Uterus (tissue), 4 donors: Measurements from ENCODE around the gene SLC44A1. TPM values are rescaled to one million over a fixed set of nuclear protein-coding genes. Genes with fewer than 3 reads are reported as not detected.
A peak's percentile ranks its signal among the peaks of the same experiment; 100 is the strongest.

Experiments
- DNase-seq, 2 donors: peaks; one replicate each; pipeline ENCODE4 v3.0.0-alpha.2; 2019 to 2020
- H3K27ac ChIP-seq, 2 donors: fragments of 200-600 bp; sonication (generic); 1 replicate in 1 of 2; 2 replicates in 1 of 2; pipeline ENCODE4 v1.5.1; 2016 to 2018
- H3K27me3 ChIP-seq, 2 donors: fragments of 200-600 bp; sonication (generic); one replicate each; pipeline ENCODE4 v1.5.1; 2018 to 2019; ENCODE audit warnings: control low read depth in 1 of 2
- H3K36me3 ChIP-seq, 2 donors: fragments of 200-600 bp; sonication (generic); one replicate each; pipeline ENCODE4 v1.5.1; 2019; ENCODE audit warnings: control low read depth in 1 of 2
- H3K4me1 ChIP-seq, 2 donors: fragments of 200-600 bp; sonication (generic); one replicate each; pipeline ENCODE4 v1.5.1; 2018 to 2019; ENCODE audit warnings: control low read depth in 1 of 2
- H3K4me3 ChIP-seq, 2 donors: fragments of 200-600 bp; sonication (generic); 1 replicate in 1 of 2; 2 replicates in 1 of 2; pipeline ENCODE4 v1.5.1; 2018 to 2019; ENCODE audit warnings: mild to moderate bottlenecking in 1 of 2
- H3K9me3 ChIP-seq, 2 donors: fragments of 200-600 bp; sonication (generic); one replicate each; pipeline ENCODE4 v1.5.1; 2019; ENCODE audit warnings: control low read depth in 1 of 2
- CTCF ChIP-seq, 4 experiments: fragments of 200-600 bp in 2 of 4; fragments of 450-650 bp in 2 of 4; sonication (generic) in 2 of 4; IDR thresholded peaks; one replicate each; pipeline ENCODE4 v1.5.1; 2016 to 2019; ENCODE audit warnings: antibody characterized with exemption in 4 of 4, mild to moderate bottlenecking in 2 of 4, moderate library complexity in 1 of 4
- POLR2A ChIP-seq, 2 donors: fragments of 450-650 bp; IDR thresholded peaks; one replicate each; pipeline ENCODE4 v1.6.1; 2016; ENCODE audit warnings: antibody characterized with exemption in 2 of 2, mild to moderate bottlenecking in 1 of 2, moderate library complexity in 1 of 2
- intact Hi-C: fragments of 100-400 bp; cut with DNase I; formaldehyde crosslinking; loops from one replicate; pipeline ENCODE4 v1.15.1; 2023; ENCODE audit warnings: low total_unique reads
- total RNA-seq, 4 donors: library from RNA; depleted of rRNA in 3 of 4; stranded (reverse); fragments of >200 nt in 3 of 4; gene quantifications; one replicate each; pipeline versions ENCODE4 v1.1.0 to v1.2.4, GENCODE V29; 2014 to 2023
- donor health status: DM: yes; HTN: yes; CAD: no.

SLC44A1 gene
- total RNA-seq, 4 donors from 2014 or later, result 58.2 to 75.0 (median 63.0) TPM

GRCh38 chr9:105205787-105206495, 38.5 kb upstream of the SLC44A1 start:
- no peaks in the 10 kb centered on the region for H3K9me3 ChIP-seq
- H3K27me3 ChIP-seq, result no peaks in the 10 kb centered on the region
- intact Hi-C loops, result no loop called here
- H3K36me3 ChIP-seq, result no peaks in the 10 kb centered on the region
- TF ChIP-seq CTCF (IDR thresholded peaks at IDR 0.05) (no peak), POLR2A (IDR thresholded peaks at IDR 0.05) (no peak)
- H3K4me3 ChIP-seq, result no peak overlapping the region
- DNase-seq, result peak; percentile 86 to 89
- peak overlapping the region; percentile 74 to 85 for H3K27ac ChIP-seq
- peaks cover 5 to 12% of the 10 kb centered on the region in 2 donors for H3K4me1 ChIP-seq

DNA sequence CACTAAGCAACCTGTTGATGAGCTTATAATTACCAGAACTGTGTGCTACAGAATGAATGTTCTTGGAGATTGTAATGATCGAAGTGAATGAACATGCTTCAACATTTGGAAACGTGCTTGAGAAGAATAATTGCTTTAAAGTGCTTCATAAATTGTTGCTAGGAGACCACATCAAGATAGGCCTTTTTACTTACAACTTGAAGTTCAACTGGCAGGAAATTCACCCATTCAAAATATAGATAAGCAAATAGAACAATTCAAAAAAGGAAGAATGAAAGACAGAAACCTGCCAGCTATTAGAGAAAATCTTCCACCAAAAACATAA, 38.0 kb upstream of the SLC44A1 start:
- intact Hi-C loops, result no loop called here
- Histone ChIP-seq H3K27me3 (no peaks in the 10 kb centered on the region), H3K27ac (peak overlapping the region; percentile 74 to 85), H3K4me3 (no peak overlapping the region), H3K36me3 (no peaks in the 10 kb centered on the region), H3K4me1 (peaks cover 5 to 12% of the 10 kb centered on the region in 2 donors), H3K9me3 (no peaks in the 10 kb centered on the region)
- DNase-seq, result no peak
- no peak for TF ChIP-seq POLR2A (IDR thresholded peaks at IDR 0.05)
- no peak for TF ChIP-seq CTCF (IDR thresholded peaks at IDR 0.05)

GRCh38 chr9:105206821-105207699, 37.4 kb upstream of the SLC44A1 start:
- H3K4me1 ChIP-seq, result peaks cover 5 to 12% of the 10 kb centered on the region in 2 donors
- no peaks in the 10 kb centered on the region for H3K36me3 ChIP-seq
- no peaks in the 10 kb centered on the region for H3K27me3 ChIP-seq
- no peak for TF ChIP-seq POLR2A (IDR thresholded peaks at IDR 0.05)
- TF ChIP-seq CTCF (IDR thresholded peaks at IDR 0.05), result no peak
- DNase-seq, result peak; percentile 55 to 60
- peak overlapping the region; percentile 74 to 85 for H3K27ac ChIP-seq
- intact Hi-C loops, result no loop called here
- H3K4me3 ChIP-seq, result no peak overlapping the region
- H3K9me3 ChIP-seq, result no peaks in the 10 kb centered on the region

GRCh38 chr9:105216440-105217178, 27.8 kb upstream of the SLC44A1 start:
- no peak for DNase-seq
- Histone ChIP-seq H3K4me3 (no peak overlapping the region), H3K27me3 (no peaks in the 10 kb centered on the region), H3K36me3 (no peaks in the 10 kb centered on the region), H3K27ac (no peak overlapping the region), H3K4me1 (no peaks in the 10 kb centered on the region), H3K9me3 (no peaks in the 10 kb centered on the region)
- intact Hi-C loops, result no loop called here
- TF ChIP-seq CTCF (IDR thresholded peaks at IDR 0.05), result no peak
- TF ChIP-seq POLR2A (IDR thresholded peaks at IDR 0.05), result no peak
